ENCODE measurements around the gene ARAP2.

Gene ARAP2

DNA sequence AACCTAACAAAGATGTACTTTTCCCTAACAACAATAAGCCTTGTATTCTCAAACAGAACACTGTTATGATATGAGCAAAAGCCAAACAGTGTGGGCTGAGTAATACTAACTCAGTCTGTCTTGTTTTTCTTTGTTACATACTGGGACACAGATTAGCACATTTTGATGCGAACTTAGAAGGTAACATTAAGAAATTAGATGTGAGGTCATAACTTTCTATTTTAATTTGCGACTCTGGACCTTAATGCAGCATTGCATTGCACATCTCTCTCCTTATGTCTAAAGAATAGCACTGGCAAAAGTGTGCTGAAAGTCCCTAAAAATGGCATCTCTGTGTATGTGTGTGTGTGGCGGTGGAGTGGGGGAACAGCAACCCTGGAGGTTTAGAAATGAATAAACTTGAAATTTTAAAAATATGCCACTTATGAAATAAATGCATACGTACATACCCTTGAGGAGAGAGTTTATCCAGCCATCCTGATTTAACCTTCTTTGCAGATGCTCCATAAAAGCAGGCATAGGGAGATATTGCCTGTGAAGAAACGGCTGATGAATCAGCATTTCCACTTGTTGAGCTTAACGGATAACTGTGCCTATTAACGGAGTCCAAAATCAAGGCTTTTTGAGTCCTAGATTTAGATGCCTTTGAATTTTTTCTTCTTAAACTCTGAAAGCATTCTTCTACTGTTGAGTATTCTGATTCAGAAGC, 34.2 kb downstream of the ARAP2 start:
- no peak for TF ChIP-seq CTCF (IDR thresholded peaks at IDR 0.05; ENCODE audit: low read length, missing control alignments)
- DNase-seq (ENCODE audit: low read depth), result no peak
- H3K4me3 ChIP-seq (replicated peaks; ENCODE audit: low read depth, low read length), result no peak overlapping the region

DNA sequence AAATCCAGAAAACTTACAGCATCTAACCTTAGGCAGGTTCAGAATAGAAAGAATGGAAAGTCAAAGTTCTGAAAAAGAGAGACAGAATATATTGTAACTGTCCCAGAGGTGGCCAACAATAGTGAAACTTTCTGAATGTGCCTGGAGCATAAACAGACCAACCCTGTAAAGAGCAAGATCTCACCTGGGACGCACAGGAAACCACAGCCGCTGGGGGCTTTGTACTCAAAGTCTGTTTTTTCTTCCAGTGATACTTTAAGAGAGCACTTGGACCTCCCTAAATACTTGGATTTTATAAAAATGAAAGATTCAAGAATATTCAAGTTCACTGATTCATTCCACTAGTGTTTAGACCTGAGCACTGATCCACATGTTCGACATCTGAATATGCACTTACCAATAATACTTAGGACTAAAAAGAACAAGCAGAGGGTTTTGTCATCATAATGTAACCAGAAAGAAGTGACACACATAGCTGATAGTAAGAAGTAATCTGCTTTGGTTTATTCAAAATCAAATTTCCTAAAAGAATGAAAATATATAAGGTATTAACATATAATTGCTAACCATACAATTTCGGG, 35.3 kb downstream of the ARAP2 start:
- no peak overlapping the region for H3K4me3 ChIP-seq (replicated peaks; ENCODE audit: low read depth, low read length)
- DNase-seq (ENCODE audit: low read depth), result no peak
- TF ChIP-seq CTCF (IDR thresholded peaks at IDR 0.05; ENCODE audit: low read length, missing control alignments), result no peak

- no peak overlapping the region for H3K4me3 ChIP-seq (replicated peaks; ENCODE audit: low read depth, low read length)
- DNase-seq (ENCODE audit: low read depth), result no peak
- no peak for TF ChIP-seq CTCF (IDR thresholded peaks at IDR 0.05; ENCODE audit: low read length, missing control alignments)
Observed at GRCh38 chr4:36207831-36208520, 36.3 kb downstream of the ARAP2 start.

DNA sequence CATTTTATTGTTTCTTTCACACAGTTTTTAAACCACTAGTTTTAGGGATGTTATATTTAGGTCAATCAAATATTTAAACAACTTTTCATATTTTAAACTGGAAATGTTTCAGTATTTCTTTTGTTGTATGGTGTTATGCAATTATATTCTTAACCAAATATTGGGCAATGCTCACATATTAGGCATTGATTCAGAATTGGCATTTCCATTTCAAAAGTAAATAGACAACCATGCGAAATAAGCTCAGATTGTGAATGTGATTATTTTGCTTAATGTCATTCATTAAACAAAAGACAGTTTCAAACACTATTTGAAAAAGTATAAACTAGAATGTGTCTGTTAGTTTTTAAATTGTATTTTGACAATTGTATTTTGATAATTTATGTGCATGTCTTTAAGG, 36.9 kb downstream of the ARAP2 start:
- no peak for DNase-seq (ENCODE audit: low read depth)
- no peak overlapping the region for H3K4me3 ChIP-seq (replicated peaks; ENCODE audit: low read depth, low read length)
- TF ChIP-seq CTCF (IDR thresholded peaks at IDR 0.05; ENCODE audit: low read length, missing control alignments), result no peak

GRCh38 chr4:36206603-36207311, 37.6 kb downstream of the ARAP2 start:
- no peak overlapping the region for H3K4me3 ChIP-seq (replicated peaks; ENCODE audit: low read depth, low read length)
- no peak for TF ChIP-seq CTCF (IDR thresholded peaks at IDR 0.05; ENCODE audit: low read length, missing control alignments)
- no peak for DNase-seq (ENCODE audit: low read depth)

GRCh38 chr4:36206012-36206411, 38.3 kb downstream of the ARAP2 start:
- no peak overlapping the region for H3K4me3 ChIP-seq (replicated peaks; ENCODE audit: low read depth, low read length)
- no peak for DNase-seq (ENCODE audit: low read depth)
- no peak for TF ChIP-seq CTCF (IDR thresholded peaks at IDR 0.05; ENCODE audit: low read length, missing control alignments)
